Adrenal gland (tissue), 5 donors: Measurements from ENCODE around the gene QSER1.

Experiments used
- POLR2A ChIP-seq, 2 donors: fragments of 450-650 bp; IDR thresholded peaks; one replicate each; pipeline ENCODE4 v1.6.1; 2017; ENCODE audit warnings: antibody characterized with exemption in 2 of 2, mild to moderate bottlenecking in 2 of 2, moderate library complexity in 1 of 2
- TF ChIP-seq, protein P1 (sequence below), 6 experiments: fragments of 450-650 bp in 4 of 6; fragments of 200-600 bp in 2 of 6; sonication (generic) in 1 of 6; IDR thresholded peaks; 1 replicate in 5 of 6; 2 replicates in 1 of 6; pipeline versions ENCODE4 v1.5.1 to v1.8.0; 2016 to 2021; ENCODE audit warnings: antibody characterized with exemption in 6 of 6, mild to moderate bottlenecking in 2 of 6, moderate library complexity in 1 of 6
- donor health status: DM: no; HTN: no; CAD: no.

DNA sequence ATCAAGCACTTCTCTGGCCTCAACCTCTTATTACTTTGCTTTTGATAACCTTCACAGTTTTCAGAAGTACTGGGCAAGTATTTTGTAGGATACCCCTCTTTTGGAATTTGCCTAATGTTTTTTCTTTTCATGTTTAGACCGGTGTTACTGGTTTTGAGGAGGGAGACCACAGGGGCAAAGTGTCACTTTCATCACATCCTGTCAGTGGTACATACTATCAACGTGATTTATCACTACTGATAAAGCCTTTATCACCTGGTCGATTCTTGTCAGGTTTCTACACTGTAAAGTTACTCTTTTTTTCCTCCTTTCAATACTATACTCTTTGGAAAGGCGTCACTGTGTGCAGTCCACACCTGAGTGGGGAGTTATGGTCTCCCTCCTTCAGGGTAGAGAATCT is 26.7 kb downstream of the QSER1 start:
- TF ChIP-seq, protein P1, sequence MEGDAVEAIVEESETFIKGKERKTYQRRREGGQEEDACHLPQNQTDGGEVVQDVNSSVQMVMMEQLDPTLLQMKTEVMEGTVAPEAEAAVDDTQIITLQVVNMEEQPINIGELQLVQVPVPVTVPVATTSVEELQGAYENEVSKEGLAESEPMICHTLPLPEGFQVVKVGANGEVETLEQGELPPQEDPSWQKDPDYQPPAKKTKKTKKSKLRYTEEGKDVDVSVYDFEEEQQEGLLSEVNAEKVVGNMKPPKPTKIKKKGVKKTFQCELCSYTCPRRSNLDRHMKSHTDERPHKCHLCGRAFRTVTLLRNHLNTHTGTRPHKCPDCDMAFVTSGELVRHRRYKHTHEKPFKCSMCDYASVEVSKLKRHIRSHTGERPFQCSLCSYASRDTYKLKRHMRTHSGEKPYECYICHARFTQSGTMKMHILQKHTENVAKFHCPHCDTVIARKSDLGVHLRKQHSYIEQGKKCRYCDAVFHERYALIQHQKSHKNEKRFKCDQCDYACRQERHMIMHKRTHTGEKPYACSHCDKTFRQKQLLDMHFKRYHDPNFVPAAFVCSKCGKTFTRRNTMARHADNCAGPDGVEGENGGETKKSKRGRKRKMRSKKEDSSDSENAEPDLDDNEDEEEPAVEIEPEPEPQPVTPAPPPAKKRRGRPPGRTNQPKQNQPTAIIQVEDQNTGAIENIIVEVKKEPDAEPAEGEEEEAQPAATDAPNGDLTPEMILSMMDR (IDR thresholded peaks at IDR 0.05) = no peak
- no peak for TF ChIP-seq POLR2A (IDR thresholded peaks at IDR 0.05)
